Gastrocnemius medialis (tissue), 4 donors: ENCODE results near the gene SLC22A15.

Experiments
- CTCF ChIP-seq, 5 experiments: fragments of 450-650 bp in 3 of 5; fragments of 200-600 bp in 2 of 5; sonication (generic) in 2 of 5; IDR thresholded peaks in 4 of 5; conservative IDR thresholded peaks in 1 of 5; 1 replicate in 4 of 5; 2 replicates in 1 of 5; pipeline ENCODE4 v1.5.1; 2016 to 2019; ENCODE audit warnings: antibody characterized with exemption in 5 of 5, mild to moderate bottlenecking in 3 of 5, moderate library complexity in 3 of 5
- POLR2A ChIP-seq, 2 donors: fragments of 450-650 bp; IDR thresholded peaks; one replicate each; pipeline ENCODE4 v1.6.1; 2017; ENCODE audit warnings: antibody characterized with exemption in 2 of 2, mild to moderate bottlenecking in 2 of 2, moderate library complexity in 2 of 2

GRCh38 chr1:116044071-116044470 lies 67.8 kb downstream of the SLC22A15 start:
- no peak for TF ChIP-seq CTCF (IDR thresholded peaks at IDR 0.05 in 4 of 5, conservative IDR thresholded peaks at IDR 0.05 in 1 of 5)
- TF ChIP-seq POLR2A (IDR thresholded peaks at IDR 0.05), result no peak
